K562 (cell line): Measurements from ENCODE around the gene CLCNKB. TPM values are rescaled to one million over a fixed set of nuclear protein-coding genes. Genes with fewer than 3 reads are reported as not detected.

Experiments
- ATAC-seq: fragments of 200-7000 bp; cut with Tn5 transposase; 3 replicates; pipeline ENCODE4 v1.9.1; 2020; ENCODE audit warnings: moderate library complexity
- BruUV-seq: library from RNA; stranded (reverse); fragments of 400-500 nt; replicated peaks from 2 replicates; lab custom pipeline; 2021; lab: Mats Ljungman, UMichigan
- CTCF ChIA-PET: fragments of 300-600 bp; formaldehyde crosslinking; extraction: SDS; loops from one replicate; lab custom pipeline; 2021; ENCODE audit warnings: low intra/inter-chr PET ratio; lab: Yijun Ruan, JAX
- POLR2A ChIA-PET: fragments of 300-600, 350-650 bp; sonication (Branson Sonifier 250); formaldehyde crosslinking; extraction: SDS; loops from one replicate; lab custom pipeline; 2021; ENCODE audit warnings: antibody characterized with exemption, inconsistent platforms; lab: Yijun Ruan, JAX
- DNase-seq, 4 experiments: peaks; one replicate each; pipeline versions ENCODE4 v3.0.0 to v3.0.0-alpha.2; 2011 to 2018; ENCODE audit warnings: low spot score in 3 of 4, mixed read lengths in 3 of 4; ENCODE audit errors: extremely low read depth in 1 of 4
- FAIRE-seq: peaks from 2 replicates; lab custom pipeline; 2011; peaks lifted over from hg19 to GRCh38; lab: Jason Lieb, UNC
- H2AFZ ChIP-seq: 2 replicates; pipeline ENCODE4 v1.6.0; 2011; ENCODE audit warnings: low read depth, low read length, control low read depth, inconsistent platforms
- H3K27ac ChIP-seq: fragments of 200-600 bp; 3 replicates; pipeline ENCODE4 v1.8.0; 2011; ENCODE audit warnings: low read depth, mild to moderate bottlenecking, control low read depth, inconsistent platforms, low read length, moderate library complexity, mixed read lengths; ENCODE audit errors: extremely low read depth
- H3K27me3 ChIP-seq, 2 experiments: fragments of 300-600 bp in 1 of 2; 2 replicates in 1 of 2; 3 replicates in 1 of 2; pipeline versions ENCODE4 v1.6.0 to v1.8.0; 2011; ENCODE audit warnings: inconsistent platforms in 2 of 2, low read length in 2 of 2, mild to moderate bottlenecking in 1 of 2, mixed read lengths in 1 of 2, moderate library complexity in 1 of 2; ENCODE audit not compliant: control insufficient read depth in 2 of 2, insufficient read depth in 2 of 2
- H3K36me3 ChIP-seq: fragments of 300-600 bp; 3 replicates; pipeline ENCODE4 v1.8.0; 2011; ENCODE audit warnings: mild to moderate bottlenecking, low read length, inconsistent platforms; ENCODE audit not compliant: control insufficient read depth, insufficient read depth
- H3K4me1 ChIP-seq, 2 experiments: fragments of 200-600 bp in 1 of 2; replicated peaks in 1 of 2; 2 replicates in 1 of 2; 3 replicates in 1 of 2; pipeline versions ENCODE4 v1.5.1 to v1.8.0; 2011; ENCODE audit warnings: inconsistent platforms in 2 of 2, low read length in 2 of 2, mild to moderate bottlenecking in 1 of 2, mixed read lengths in 1 of 2, moderate library complexity in 1 of 2; ENCODE audit not compliant: control insufficient read depth in 2 of 2, insufficient read depth in 2 of 2
- H3K4me2 ChIP-seq: 2 replicates; pipeline ENCODE4 v1.6.1; 2011; ENCODE audit warnings: low read length, control low read depth, inconsistent platforms, mixed read lengths; ENCODE audit not compliant: insufficient read depth
- H3K4me3 ChIP-seq: fragments of 200-600 bp; sonication (generic), shearing (Covaris generic); 2 replicates; pipeline ENCODE4 v1.5.1; 2016; ENCODE audit warnings: control low read depth, inconsistent platforms
- H3K79me2 ChIP-seq: fragments of 200-600 bp; 3 replicates; pipeline ENCODE4 v1.8.0; 2011; ENCODE audit warnings: low read length, inconsistent platforms; ENCODE audit not compliant: control insufficient read depth, insufficient read depth
- H3K9ac ChIP-seq, 2 experiments: 2 replicates each; pipeline versions ENCODE4 v1.6.0 to v1.6.1; 2011; ENCODE audit warnings: low read depth in 2 of 2, low read length in 2 of 2, control low read depth in 1 of 2, inconsistent platforms in 1 of 2, mild to moderate bottlenecking in 1 of 2, mixed read lengths in 1 of 2; ENCODE audit not compliant: insufficient read depth in 1 of 2
- H3K9me1 ChIP-seq: one replicate; pipeline ENCODE4 v1.6.0; 2011; ENCODE audit warnings: inconsistent platforms, mild to moderate bottlenecking, low read length, moderate library complexity; ENCODE audit not compliant: control insufficient read depth, insufficient read depth
- H3K9me3 ChIP-seq: replicated peaks from 2 replicates; pipeline ENCODE4 v1.5.1; 2011; ENCODE audit warnings: low read depth, low read length, inconsistent platforms; ENCODE audit not compliant: control insufficient read depth, insufficient read depth
- H4K20me1 ChIP-seq: replicated peaks from 2 replicates; pipeline ENCODE4 v1.6.1; 2011; ENCODE audit warnings: low read length, inconsistent platforms, mixed read lengths; ENCODE audit not compliant: control insufficient read depth, insufficient read depth
- EHMT2 ChIP-seq: fragments of 450-650 bp; IDR thresholded peaks from 2 replicates; pipeline ENCODE4 v1.6.1; 2018; ENCODE audit warnings: antibody characterized with exemption
- ELK3 ChIP-seq: fragments of 450-650 bp; formaldehyde crosslinking; IDR thresholded peaks from 2 replicates; pipeline ENCODE4 v1.4.0; 2020; ENCODE audit warnings: mild to moderate bottlenecking
- EP400 ChIP-seq: fragments of 450-650 bp; IDR thresholded peaks from 2 replicates; pipeline ENCODE4 v1.6.1; 2017; ENCODE audit warnings: antibody characterized with exemption, mild to moderate bottlenecking, moderate library complexity
- ETV1 ChIP-seq: fragments of 450-650 bp; conservative IDR thresholded peaks from 2 replicates; pipeline ENCODE4 v1.6.1; 2016; ENCODE audit warnings: missing genetic modification characterization, control low read depth, low read depth, missing compliant biosample characterization
- MCM2 ChIP-seq: fragments of 450-650 bp; IDR thresholded peaks from 2 replicates; pipeline ENCODE4 v1.6.1; 2017; ENCODE audit warnings: low read depth, mild to moderate bottlenecking
- SREBF1 ChIP-seq: fragments of 150-350 bp; IDR thresholded peaks from 2 replicates; pipeline ENCODE4 v1.6.1; 2014; ENCODE audit warnings: antibody characterized with exemption, low read depth, low read length, borderline replicate concordance
- ZNF224 ChIP-seq: sonication (generic); formaldehyde crosslinking; IDR thresholded peaks from 2 replicates; pipeline ENCODE4 v1.8.0; 2022; ENCODE audit warnings: mild to moderate bottlenecking, missing genetic modification reagents
- WGBS: fragments of 100-300 bp; shearing (Covaris generic); methylation state at CpG from one replicate; pipeline ENCODE4 v1.1.6; 2016; ENCODE audit warnings: low coverage, mixed read lengths; ENCODE audit not compliant: insufficient coverage; ENCODE audit errors: missing lambda C conversion rate; 5-methylcytosine and 5-hydroxymethylcytosine counted together
- in situ Hi-C: fragments of 300-500 bp; cut with MboI; formaldehyde crosslinking; loops from 4 replicates; pipeline ENCODE4 v1.15.0; 2018; ENCODE audit warnings: inconsistent platforms, mixed read lengths
- intact Hi-C: fragments of 100-400 bp; cut with micrococcal nuclease; formaldehyde crosslinking; loops from 2 replicates; pipeline ENCODE4 v1.14.2; 2022
- polyA plus RNA-seq, 8 experiments: library from polyadenylated mRNA; depleted of rRNA in 4 of 8; stranded (reverse) in 5 of 8; unstranded in 3 of 8; fragments of >200 nt; fragmentation: Nextera tagmentation in 2 of 8; fragmentation: Illumina TruSeq in 1 of 8; extraction: Ambion mirVana in 2 of 8; extraction: Trizol in 1 of 8; gene quantifications; 2 replicates each; pipeline versions ENCODE4 v1.2.1 to v1.2.3, GENCODE V29; 2011 to 2014; ENCODE audit warnings: inconsistent platforms in 1 of 8, missing spikeins in 1 of 8
- total RNA-seq, 7 experiments: library from RNA; depleted of rRNA in 6 of 7; stranded (reverse); fragments of >200 nt in 6 of 7; fragmentation: Illumina TruSeq in 2 of 7; extraction: Trizol in 2 of 7; gene quantifications; 2 replicates each; pipeline versions ENCODE4 v1.2.1 to v1.2.3, GENCODE V29; 2011 to 2021; ENCODE audit warnings: low replicate concordance in 1 of 7
- TF ChIP-seq, protein P1 (sequence below), 2 experiments: fragments of 150-350 bp in 1 of 2; IDR thresholded peaks; 2 replicates each; pipeline ENCODE4 v1.6.1; 2012 to 2016; ENCODE audit warnings: low read depth in 2 of 2, low read length in 2 of 2, mild to moderate bottlenecking in 1 of 2, moderate library complexity in 1 of 2

CLCNKB gene
- total and polyA plus RNA-seq, 9 of the 15 experiments (the other 6 are each of a cell fraction or from before 2014, with no cell fraction given) = 0.08 to 1.7 (median 0.64) TPM

DNA sequence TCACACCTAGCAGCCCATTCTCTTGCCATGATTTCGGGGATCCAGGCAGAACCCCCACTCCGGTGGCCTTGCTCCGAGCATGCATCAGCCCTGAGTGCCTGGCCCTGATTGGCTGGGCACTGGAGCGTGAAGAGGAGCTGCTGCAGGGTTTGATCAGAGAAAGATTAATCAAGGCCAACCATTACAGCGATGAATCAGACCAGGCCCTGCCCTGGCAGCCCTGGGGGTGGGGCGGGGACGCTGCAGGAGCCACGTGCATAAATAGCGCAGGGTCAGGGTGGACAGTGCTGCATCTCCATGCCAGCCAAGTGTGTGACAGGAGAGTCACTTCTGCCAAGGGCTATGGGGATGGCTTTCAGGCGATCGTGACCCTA, 33.3 kb downstream of the CLCNKB start:
- 39% methylated on average over 11 of the region's 11 CpGs for WGBS
- no peaks in the 10 kb centered on the region for H3K36me3 ChIP-seq
- no peak for FAIRE-seq
- BruUV-seq = no TSS peak
- POLR2A ChIA-PET = interaction anchor here (0.7 to 1.3 kb wide), 3 partner anchors 63 to 200 kb away, joined by 3 read pairs; no protein-coding TSS in a partner anchor
- peaks cover 19 to 35% of the 10 kb centered on the region in 2 experiments; a peak in 4 of 5 replicates for H3K4me1 ChIP-seq
- peaks cover 0 to 10% of the 10 kb centered on the region in 2 experiments; a peak in 2 of 5 replicates for H3K27me3 ChIP-seq
- intact Hi-C loops (no loop called here), in situ Hi-C loops (no loop called here)
- H3K9ac ChIP-seq = peak overlapping the region in 1 of 2 experiments; percentile 40; a peak in 1 of 4 replicates
- no peaks in the 10 kb centered on the region for H3K79me2 ChIP-seq
- no peak overlapping the region for H3K27ac ChIP-seq
- H3K4me2 ChIP-seq = no peak overlapping the region
- CTCF ChIA-PET = interaction anchor here (9.0 kb wide), 1 partner anchor 110 kb away, joined by 208 read pairs; no protein-coding TSS in a partner anchor
- no peaks in the 10 kb centered on the region for H4K20me1 ChIP-seq
- no peaks in the 10 kb centered on the region for H3K9me1 ChIP-seq
- 0 out of 2 replicates have a peak, but pooled peaks have one; percentile 27 for TF ChIP-seq ZNF224 (CRISPR knock-in tag)
- TF ChIP-seq SREBF1 = no peak
- H3K9me3 ChIP-seq = no peaks in the 10 kb centered on the region
- no peak overlapping the region for H2AFZ ChIP-seq
- DNase-seq = no peak
- no peak for ATAC-seq
- H3K4me3 ChIP-seq = no peak overlapping the region

GRCh38 chr1:16077406-16078245, 34.0 kb downstream of the CLCNKB start:
- H3K9ac ChIP-seq = no peak overlapping the region
- no peak overlapping the region for H3K27ac ChIP-seq
- BruUV-seq = no TSS peak
- H3K4me2 ChIP-seq = no peak overlapping the region
- 12% methylated on average over 12 of the region's 12 CpGs for WGBS
- ChIA-PET POLR2A (interaction anchor here (0.6 to 1.3 kb wide), 3 partner anchors 63 to 127 kb away, joined by 3 read pairs; no protein-coding TSS in a partner anchor), CTCF (interaction anchor here (3.8 to 9.0 kb wide), 2 partner anchors 109 to 167 kb away, joined by 38 to 208 read pairs; no protein-coding TSS in a partner anchor)
- no peaks in the 10 kb centered on the region for H3K79me2 ChIP-seq
- FAIRE-seq (no peak), ATAC-seq (no peak), DNase-seq (no peak)
- intact Hi-C loops = loop anchor here (2.0 kb wide), 1 partner anchor 109 kb away; no protein-coding TSS in a partner anchor
- H3K27me3 ChIP-seq = peaks cover 0 to 3% of the 10 kb centered on the region in 2 experiments; a peak in 1 of 5 replicates
- H4K20me1 ChIP-seq = no peaks in the 10 kb centered on the region
- H2AFZ ChIP-seq = no peak overlapping the region
- no peaks in the 10 kb centered on the region for H3K36me3 ChIP-seq
- no peaks in the 10 kb centered on the region for H3K9me1 ChIP-seq
- H3K9me3 ChIP-seq = no peaks in the 10 kb centered on the region
- H3K4me1 ChIP-seq = peaks cover 19 to 37% of the 10 kb centered on the region in 2 experiments; a peak in 4 of 5 replicates
- no peak overlapping the region for H3K4me3 ChIP-seq
- in situ Hi-C loops = no loop called here
- no peak for TF ChIP-seq ETV1 (tag)
- no peak for TF ChIP-seq EHMT2
- TF ChIP-seq MCM2 = no peak
- TF ChIP-seq, protein P1, sequence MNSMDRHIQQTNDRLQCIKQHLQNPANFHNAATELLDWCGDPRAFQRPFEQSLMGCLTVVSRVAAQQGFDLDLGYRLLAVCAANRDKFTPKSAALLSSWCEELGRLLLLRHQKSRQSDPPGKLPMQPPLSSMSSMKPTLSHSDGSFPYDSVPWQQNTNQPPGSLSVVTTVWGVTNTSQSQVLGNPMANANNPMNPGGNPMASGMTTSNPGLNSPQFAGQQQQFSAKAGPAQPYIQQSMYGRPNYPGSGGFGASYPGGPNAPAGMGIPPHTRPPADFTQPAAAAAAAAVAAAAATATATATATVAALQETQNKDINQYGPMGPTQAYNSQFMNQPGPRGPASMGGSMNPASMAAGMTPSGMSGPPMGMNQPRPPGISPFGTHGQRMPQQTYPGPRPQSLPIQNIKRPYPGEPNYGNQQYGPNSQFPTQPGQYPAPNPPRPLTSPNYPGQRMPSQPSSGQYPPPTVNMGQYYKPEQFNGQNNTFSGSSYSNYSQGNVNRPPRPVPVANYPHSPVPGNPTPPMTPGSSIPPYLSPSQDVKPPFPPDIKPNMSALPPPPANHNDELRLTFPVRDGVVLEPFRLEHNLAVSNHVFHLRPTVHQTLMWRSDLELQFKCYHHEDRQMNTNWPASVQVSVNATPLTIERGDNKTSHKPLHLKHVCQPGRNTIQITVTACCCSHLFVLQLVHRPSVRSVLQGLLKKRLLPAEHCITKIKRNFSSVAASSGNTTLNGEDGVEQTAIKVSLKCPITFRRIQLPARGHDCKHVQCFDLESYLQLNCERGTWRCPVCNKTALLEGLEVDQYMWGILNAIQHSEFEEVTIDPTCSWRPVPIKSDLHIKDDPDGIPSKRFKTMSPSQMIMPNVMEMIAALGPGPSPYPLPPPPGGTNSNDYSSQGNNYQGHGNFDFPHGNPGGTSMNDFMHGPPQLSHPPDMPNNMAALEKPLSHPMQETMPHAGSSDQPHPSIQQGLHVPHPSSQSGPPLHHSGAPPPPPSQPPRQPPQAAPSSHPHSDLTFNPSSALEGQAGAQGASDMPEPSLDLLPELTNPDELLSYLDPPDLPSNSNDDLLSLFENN (IDR thresholded peaks at IDR 0.05; ENCODE audit: low read depth in 2 of 2, low read length in 2 of 2) = no peak
- TF ChIP-seq ELK3 (CRISPR knock-in tag) = no peak
- TF ChIP-seq EP400 = no peak
